ENCODE data around the gene SUZ12. TPM values are rescaled to one million over a fixed set of nuclear protein-coding genes. Genes with fewer than 3 reads are reported as not detected.
"Not testable (repeated sequence)": the region's sequence is repeated elsewhere in the genome, so short reads cannot be mapped to it uniquely, and the experiment has no call there.

SUZ12 gene
- polyA plus RNA-seq, 1 experiment: 24.1 TPM

- DNase-seq (ENCODE audit: low read depth, low spot score): no peak
- H3K27ac ChIP-seq (ENCODE audit: low read depth, low read length): no peak overlapping the region
- no peak overlapping the region for H3K4me3 ChIP-seq (ENCODE audit: low read depth, low read length)
- TF ChIP-seq CTCF (IDR thresholded peaks at IDR 0.05; ENCODE audit: low read depth, low read length): no peak
- ChIA-PET CTCF (interaction anchor here (0.6 kb wide), 1 partner anchor 185 kb away, joined by 3 read pairs; no protein-coding TSS in a partner anchor), POLR2A (interaction anchor here (0.6 kb wide), 1 partner anchor 148 kb away, joined by 3 read pairs; no protein-coding TSS in a partner anchor)
- H3K9me3 ChIP-seq (ENCODE audit: control insufficient read depth, insufficient read depth, low read length): no peaks in the 10 kb centered on the region; the same call in 1 of the 2 replicates
- H3K27me3 ChIP-seq (ENCODE audit: control insufficient read depth, insufficient read depth, low read length): no peaks in the 10 kb centered on the region
These were observed 10.6 kb upstream of the SUZ12 start for GRCh38 chr17:31926100-31926729.

- CTCF ChIA-PET: interaction anchor here (0.9 to 1.2 kb wide), 2 partner anchors 11 to 30 kb away, joined by 4 to 14 read pairs; partner anchors contain the start of gene UTP6
- no peak for DNase-seq (ENCODE audit: low read depth, low spot score)
- H3K27me3 ChIP-seq (ENCODE audit: control insufficient read depth, insufficient read depth, low read length): no peaks in the 10 kb centered on the region
- H3K4me3 ChIP-seq (ENCODE audit: low read depth, low read length): no peak overlapping the region
- no peaks in the 10 kb centered on the region; the same call in 1 of the 2 replicates for H3K9me3 ChIP-seq (ENCODE audit: control insufficient read depth, insufficient read depth, low read length)
- no peak for TF ChIP-seq CTCF (IDR thresholded peaks at IDR 0.05; ENCODE audit: low read depth, low read length)
- POLR2A ChIA-PET: interaction anchor here (0.9 kb wide), 1 partner anchor 30 kb away, joined by 3 read pairs; the partner anchor contains the start of gene UTP6
- H3K27ac ChIP-seq (ENCODE audit: low read depth, low read length): no peak overlapping the region
These were observed 5.1 kb upstream of the SUZ12 start for GRCh38 chr17:31931756-31932155.

- CTCF ChIA-PET: interaction anchor here (0.6 to 1.6 kb wide), 2 partner anchors 14 to 34 kb away, joined by 3 to 5 read pairs; partner anchors contain the start of gene UTP6
- POLR2A ChIA-PET: no interaction called here
- no peak for DNase-seq (ENCODE audit: low read depth, low spot score)
- H3K27me3 ChIP-seq (ENCODE audit: control insufficient read depth, insufficient read depth, low read length): no peaks in the 10 kb centered on the region
- H3K27ac ChIP-seq (ENCODE audit: low read depth, low read length): no peak overlapping the region
- H3K9me3 ChIP-seq (ENCODE audit: control insufficient read depth, insufficient read depth, low read length): no peaks in the 10 kb centered on the region; the same call in 1 of the 2 replicates
- TF ChIP-seq CTCF (IDR thresholded peaks at IDR 0.05; ENCODE audit: low read depth, low read length): no peak
- no peak overlapping the region for H3K4me3 ChIP-seq (ENCODE audit: low read depth, low read length)
These were observed 1.3 kb upstream of the SUZ12 start for GRCh38 chr17:31935512-31935911.

- H3K9me3 ChIP-seq (ENCODE audit: control insufficient read depth, insufficient read depth, low read length); H3K27me3 ChIP-seq (ENCODE audit: control insufficient read depth, insufficient read depth, low read length); CTCF ChIA-PET; DNase-seq (ENCODE audit: low read depth, low spot score); H3K27ac ChIP-seq (ENCODE audit: low read depth, low read length): not testable (repeated sequence)
- H3K4me3 ChIP-seq (ENCODE audit: low read depth, low read length): peak overlapping the region; percentile 64
- POLR2A ChIA-PET: interaction anchor here (0.6 kb wide), 1 partner anchor 54 kb away, joined by 3 read pairs; no protein-coding TSS in a partner anchor
These were observed 1.3 kb downstream of the SUZ12 start for GRCh38 chr17:31937926-31938641.

GRCh38 chr17:31941916-31942315 is 5.1 kb downstream of the SUZ12 start:
- H3K4me3 ChIP-seq (ENCODE audit: low read depth, low read length); DNase-seq (ENCODE audit: low read depth, low spot score); CTCF ChIA-PET; H3K27ac ChIP-seq (ENCODE audit: low read depth, low read length); H3K9me3 ChIP-seq (ENCODE audit: control insufficient read depth, insufficient read depth, low read length); POLR2A ChIA-PET; H3K27me3 ChIP-seq (ENCODE audit: control insufficient read depth, insufficient read depth, low read length): not testable (repeated sequence)

GRCh38 chr17:31942396-31942795 is 5.6 kb downstream of the SUZ12 start:
- H3K27me3 ChIP-seq (ENCODE audit: control insufficient read depth, insufficient read depth, low read length); H3K27ac ChIP-seq (ENCODE audit: low read depth, low read length); CTCF ChIA-PET; H3K9me3 ChIP-seq (ENCODE audit: control insufficient read depth, insufficient read depth, low read length); DNase-seq (ENCODE audit: low read depth, low spot score); H3K4me3 ChIP-seq (ENCODE audit: low read depth, low read length); POLR2A ChIA-PET: not testable (repeated sequence)

- DNase-seq (ENCODE audit: low read depth, low spot score); H3K4me3 ChIP-seq (ENCODE audit: low read depth, low read length); POLR2A ChIA-PET; H3K27ac ChIP-seq (ENCODE audit: low read depth, low read length); CTCF ChIA-PET; H3K9me3 ChIP-seq (ENCODE audit: control insufficient read depth, insufficient read depth, low read length); H3K27me3 ChIP-seq (ENCODE audit: control insufficient read depth, insufficient read depth, low read length): not testable (repeated sequence)
These were observed 15.1 kb downstream of the SUZ12 start for GRCh38 chr17:31951953-31952352.

- CTCF ChIA-PET; DNase-seq (ENCODE audit: low read depth, low spot score); H3K27me3 ChIP-seq (ENCODE audit: control insufficient read depth, insufficient read depth, low read length); H3K4me3 ChIP-seq (ENCODE audit: low read depth, low read length); H3K9me3 ChIP-seq (ENCODE audit: control insufficient read depth, insufficient read depth, low read length); H3K27ac ChIP-seq (ENCODE audit: low read depth, low read length): not testable (repeated sequence)
- POLR2A ChIA-PET: interaction anchor here (0.7 kb wide), 1 partner anchor 198 kb away, joined by 3 read pairs; no protein-coding TSS in a partner anchor
These were observed 27.3 kb downstream of the SUZ12 start for GRCh38 chr17:31964131-31964530.

Data from AG04450 (cell line).